Psoas muscle (tissue), 8 donors: ENCODE data around the gene ZNF574. TPM values are rescaled to one million over a fixed set of nuclear protein-coding genes. Genes with fewer than 3 reads are reported as not detected.
"Not testable (repeated sequence)": the region's sequence is repeated elsewhere in the genome, so short reads cannot be mapped to it uniquely, and the experiment has no call there.

Experiments used
- ATAC-seq, 4 donors: fragments of 200-7000 bp; cut with Tn5 transposase; one replicate each; pipeline ENCODE4 v1.9.1; 2020; ENCODE audit warnings: moderate library complexity in 3 of 4, mild to moderate bottlenecking in 2 of 4
- DNase-seq, 2 donors: peaks; one replicate each; pipeline ENCODE4 v3.0.0-alpha.2; 2020
- H3K27ac ChIP-seq: fragments of 200-600 bp; one replicate; pipeline ENCODE4 v1.8.0; 2022
- H3K27me3 ChIP-seq, 3 donors: fragments of 200-600 bp in 1 of 3; one replicate each; pipeline versions ENCODE4 v1.6.1 to v1.8.0; 2013 to 2022; ENCODE audit warnings: low read length in 2 of 3, mild to moderate bottlenecking in 2 of 3, moderate library complexity in 1 of 3; ENCODE audit not compliant: insufficient read depth in 3 of 3
- H3K36me3 ChIP-seq, 2 donors: fragments of 200-600 bp in 1 of 2; one replicate each; pipeline versions ENCODE4 v1.6.1 to v1.8.0; 2013 to 2022; ENCODE audit warnings: low read depth in 1 of 2, mild to moderate bottlenecking in 1 of 2, moderate library complexity in 1 of 2; ENCODE audit not compliant: insufficient read depth in 1 of 2
- H3K4me1 ChIP-seq: fragments of 200-600 bp; one replicate; pipeline ENCODE4 v1.8.0; 2022
- H3K4me3 ChIP-seq: fragments of 200-600 bp; one replicate; pipeline ENCODE4 v1.8.0; 2022; ENCODE audit warnings: mild to moderate bottlenecking
- H3K9me3 ChIP-seq: fragments of 200-600 bp; one replicate; pipeline ENCODE4 v1.8.0; 2022
- WGBS, 3 donors: extraction: QIAGEN DNeasy Blood & Tissue Kit; methylation state at CpG; one replicate each; pipeline versions ENCODE4 v1.1.6 to v1.1.7; 2013; 5-methylcytosine and 5-hydroxymethylcytosine counted together
- intact Hi-C, 2 donors: fragments of 100-400 bp; cut with DNase I; formaldehyde crosslinking; loops; one replicate each; pipeline versions ENCODE4 v1.11.0 to v1.14.2; 2022
- polyA plus RNA-seq, 3 donors: library from polyadenylated mRNA; stranded (reverse); fragments of 200-250 nt; gene quantifications; one replicate each; pipeline ENCODE4 v1.2.3, GENCODE V29; 2013
- total RNA-seq, 4 donors: library from RNA; stranded (reverse); fragmentation: NEBNext Ultra II Directional in 2 of 4; extraction: Animal tissue kit (Norgen Biotek cat#: 25700) in 2 of 4; gene quantifications; one replicate each; pipeline versions ENCODE4 v1.2.1 to v1.2.4, GENCODE V29; 2021 to 2023
- TF ChIP-seq, protein P1 (sequence below): fragments of 200-600 bp; IDR thresholded peaks from one replicate; pipeline ENCODE4 v1.8.0; 2022; ENCODE audit warnings: antibody characterized with exemption
- donor health status: healthy with polysubstance abuse.
- donor health status: DM: no; HTN: no; CAD: no; lungs with moderate emphysema.
- donor health status: Bipolar disorder and iron deficiency.
- donor health status: healthy.
- donor health status: DM: yes; HTN: yes; CAD: no.
- donor health status: DM: no; HTN: no; CAD: no.
- donor health status: DM: no; HTN: no; CAD: no.
- donor health status: DM: yes; HTN: yes; CAD: no.

ZNF574 gene
- total and polyA plus RNA-seq, 7 donors: 6.4 to 11.2 (median 8.7) TPM

DNA sequence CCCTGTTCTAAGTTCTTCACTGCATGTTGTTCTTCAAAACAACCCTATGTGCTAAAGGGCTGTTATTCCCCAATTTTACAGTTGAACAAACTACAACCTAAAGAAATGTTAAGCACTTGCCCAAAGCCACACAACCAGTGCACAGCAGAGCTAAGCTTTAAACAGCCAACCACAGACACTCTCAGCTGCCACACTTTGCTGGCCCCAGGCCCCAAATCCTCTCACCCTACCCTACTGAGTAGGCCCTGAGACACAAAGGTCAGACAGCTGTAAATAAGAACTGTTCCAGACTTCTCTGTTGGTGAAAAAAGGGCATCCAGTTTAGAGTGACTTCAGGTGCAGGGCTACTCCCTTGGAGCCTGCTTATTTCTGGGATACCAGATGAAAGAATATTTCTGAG is 35.9 kb upstream of the ZNF574 start:
- ATAC-seq (no peak), DNase-seq (no peak)
- Histone ChIP-seq H3K4me3 (no peak overlapping the region), H3K27ac (no peak overlapping the region), H3K27me3 (peaks cover 0 to 3% (median 0%) of the 10 kb centered on the region in 3 donors), H3K36me3 (no peaks in the 10 kb centered on the region), H3K4me1 (peaks cover 9% of the 10 kb centered on the region), H3K9me3 (no peaks in the 10 kb centered on the region)
- intact Hi-C loops: no loop called here
- TF ChIP-seq, protein P1, sequence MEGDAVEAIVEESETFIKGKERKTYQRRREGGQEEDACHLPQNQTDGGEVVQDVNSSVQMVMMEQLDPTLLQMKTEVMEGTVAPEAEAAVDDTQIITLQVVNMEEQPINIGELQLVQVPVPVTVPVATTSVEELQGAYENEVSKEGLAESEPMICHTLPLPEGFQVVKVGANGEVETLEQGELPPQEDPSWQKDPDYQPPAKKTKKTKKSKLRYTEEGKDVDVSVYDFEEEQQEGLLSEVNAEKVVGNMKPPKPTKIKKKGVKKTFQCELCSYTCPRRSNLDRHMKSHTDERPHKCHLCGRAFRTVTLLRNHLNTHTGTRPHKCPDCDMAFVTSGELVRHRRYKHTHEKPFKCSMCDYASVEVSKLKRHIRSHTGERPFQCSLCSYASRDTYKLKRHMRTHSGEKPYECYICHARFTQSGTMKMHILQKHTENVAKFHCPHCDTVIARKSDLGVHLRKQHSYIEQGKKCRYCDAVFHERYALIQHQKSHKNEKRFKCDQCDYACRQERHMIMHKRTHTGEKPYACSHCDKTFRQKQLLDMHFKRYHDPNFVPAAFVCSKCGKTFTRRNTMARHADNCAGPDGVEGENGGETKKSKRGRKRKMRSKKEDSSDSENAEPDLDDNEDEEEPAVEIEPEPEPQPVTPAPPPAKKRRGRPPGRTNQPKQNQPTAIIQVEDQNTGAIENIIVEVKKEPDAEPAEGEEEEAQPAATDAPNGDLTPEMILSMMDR: no peak

DNA sequence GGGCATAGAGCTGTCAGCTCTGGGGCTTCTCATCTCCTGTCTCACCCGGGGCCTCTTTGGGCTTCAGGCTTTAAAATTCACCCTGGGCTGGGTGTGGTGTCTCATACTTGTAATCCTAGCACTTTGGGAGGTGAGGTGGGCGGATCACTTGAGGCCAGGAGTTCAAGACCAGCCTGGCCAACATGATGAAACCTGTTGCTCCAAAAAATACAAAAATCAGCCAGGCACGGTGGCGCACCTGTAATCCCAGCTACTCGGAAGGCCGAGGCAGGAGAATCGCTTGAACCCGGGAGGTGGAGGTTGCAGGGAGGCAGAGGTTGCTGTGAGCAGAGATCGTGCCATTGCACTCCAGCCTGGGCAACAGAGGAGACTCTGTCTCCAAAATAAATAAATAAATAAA is 35.5 kb upstream of the ZNF574 start:
- H3K9me3 ChIP-seq, H3K4me1 ChIP-seq, H3K36me3 ChIP-seq, DNase-seq, intact Hi-C loops, H3K4me3 ChIP-seq, H3K27me3 ChIP-seq, H3K27ac ChIP-seq, ATAC-seq: not testable (repeated sequence)
- WGBS, 3 donors: 91 to 94% (median 92%) methylated on average over 9 of the region's 9 CpGs

DNA sequence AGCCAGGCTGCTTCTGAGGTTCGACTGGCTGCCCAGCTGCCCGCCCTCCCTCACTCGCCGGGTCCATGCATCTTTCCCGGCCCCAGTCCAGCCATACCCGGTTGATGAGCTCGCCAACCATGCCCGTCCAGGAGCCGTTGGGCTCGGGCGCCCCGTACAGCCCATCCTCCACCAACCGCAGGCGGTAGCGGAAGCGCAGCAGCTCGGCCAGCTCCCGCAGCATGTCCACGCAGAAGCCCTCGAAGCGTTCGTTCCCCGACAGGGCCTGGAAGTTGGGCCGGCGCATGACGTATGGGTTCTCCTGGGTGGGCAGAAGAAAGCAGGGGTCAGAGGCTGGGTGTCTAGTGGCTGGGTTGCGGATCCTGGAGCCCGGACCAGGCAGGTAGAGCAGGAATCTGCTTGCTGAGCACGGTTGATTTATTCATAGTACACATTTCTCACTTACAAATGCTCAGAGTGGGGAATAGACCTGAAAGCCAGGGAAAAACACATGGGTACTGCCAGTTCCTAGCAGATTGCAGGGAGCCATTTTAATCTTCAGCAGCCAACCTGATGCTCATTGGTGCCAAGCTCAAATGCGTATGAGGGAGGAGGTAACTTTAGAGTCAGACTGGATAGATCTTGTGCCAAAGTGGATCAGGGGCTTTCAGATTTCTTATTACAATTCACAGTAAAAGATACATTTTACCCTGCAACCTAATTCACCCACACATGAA is 33.4 kb upstream of the ZNF574 start:
- Histone ChIP-seq H3K9me3 (no peaks in the 10 kb centered on the region), H3K4me1 (peaks cover 6% of the 10 kb centered on the region), H3K27ac (no peak overlapping the region), H3K4me3 (no peak overlapping the region), H3K27me3 (peaks cover 0 to 4% (median 0%) of the 10 kb centered on the region in 3 donors), H3K36me3 (no peaks in the 10 kb centered on the region)
- no peak for ATAC-seq
- peak in 1 of 2 donors; percentile 8 for DNase-seq
- intact Hi-C loops: no loop called here
- TF ChIP-seq, protein P1: no peak
- 86 to 90% (median 87%) methylated on average over 30 of the region's 30 CpGs for WGBS, 3 donors

DNA sequence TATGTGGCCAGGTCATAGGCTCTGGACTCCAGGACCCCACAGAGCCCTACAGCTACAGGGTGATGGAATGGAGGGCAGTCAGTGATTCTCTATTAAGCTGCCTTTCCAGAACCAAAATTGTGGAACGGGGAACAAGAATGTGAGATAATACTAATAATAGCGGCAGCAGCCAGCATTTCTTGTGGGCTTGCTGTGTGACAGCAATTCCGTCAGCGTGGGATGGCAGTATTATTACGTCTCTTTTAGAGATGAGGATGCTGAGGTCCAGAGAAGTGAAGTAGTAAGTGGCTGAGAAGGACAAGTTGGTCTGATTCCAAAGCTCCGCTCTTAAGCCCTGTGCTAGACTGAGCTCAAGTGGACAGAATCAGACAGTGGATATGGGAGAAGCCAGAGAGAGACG is 30.4 kb upstream of the ZNF574 start:
- WGBS, 3 donors: 88 to 94% (median 91%) methylated on average over 7 of the region's 7 CpGs
- Histone ChIP-seq H3K9me3 (no peaks in the 10 kb centered on the region), H3K4me3 (no peak overlapping the region), H3K4me1 (no peaks in the 10 kb centered on the region), H3K36me3 (no peaks in the 10 kb centered on the region), H3K27me3 (peaks cover 0 to 4% (median 0%) of the 10 kb centered on the region in 3 donors), H3K27ac (no peak overlapping the region)
- intact Hi-C loops: no loop called here
- TF ChIP-seq, protein P1: no peak
- no peak for DNase-seq
- ATAC-seq: no peak

DNA sequence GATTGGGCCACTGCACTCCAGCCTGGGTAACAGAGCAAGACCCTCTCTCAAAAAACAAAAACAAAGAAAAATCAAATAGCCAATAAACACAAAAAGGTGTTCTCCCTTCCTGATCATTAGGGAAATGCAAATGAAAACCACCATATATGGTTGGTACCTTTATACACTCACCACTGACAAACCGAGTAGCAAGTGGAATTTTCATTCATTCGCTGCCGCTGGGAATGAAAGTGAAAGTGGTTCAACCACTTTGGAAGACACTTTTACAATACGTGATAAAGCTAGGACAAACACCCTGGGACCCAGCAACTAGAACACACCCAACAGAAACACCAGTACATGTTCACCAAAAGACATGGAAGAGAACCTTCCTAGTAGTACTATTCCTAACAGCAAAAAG is 27.0 kb upstream of the ZNF574 start:
- no peak for DNase-seq
- ATAC-seq: no peak
- Histone ChIP-seq H3K4me3 (no peak overlapping the region), H3K27ac (no peak overlapping the region), H3K27me3 (peaks cover 0 to 2% (median 0%) of the 10 kb centered on the region in 3 donors), H3K36me3 (no peaks in the 10 kb centered on the region), H3K9me3 (no peaks in the 10 kb centered on the region), H3K4me1 (peaks cover 10% of the 10 kb centered on the region)
- 64 to 77% (median 71%) methylated on average over 4 of the region's 4 CpGs for WGBS, 3 donors
- TF ChIP-seq, protein P1: no peak
- intact Hi-C loops: no loop called here
